Measurements from ENCODE around the gene PVRIG.
"Not testable (repeated sequence)": the region's sequence is repeated elsewhere in the genome, so short reads cannot be mapped to it uniquely, and the experiment has no call there.

PVRIG gene

DNA sequence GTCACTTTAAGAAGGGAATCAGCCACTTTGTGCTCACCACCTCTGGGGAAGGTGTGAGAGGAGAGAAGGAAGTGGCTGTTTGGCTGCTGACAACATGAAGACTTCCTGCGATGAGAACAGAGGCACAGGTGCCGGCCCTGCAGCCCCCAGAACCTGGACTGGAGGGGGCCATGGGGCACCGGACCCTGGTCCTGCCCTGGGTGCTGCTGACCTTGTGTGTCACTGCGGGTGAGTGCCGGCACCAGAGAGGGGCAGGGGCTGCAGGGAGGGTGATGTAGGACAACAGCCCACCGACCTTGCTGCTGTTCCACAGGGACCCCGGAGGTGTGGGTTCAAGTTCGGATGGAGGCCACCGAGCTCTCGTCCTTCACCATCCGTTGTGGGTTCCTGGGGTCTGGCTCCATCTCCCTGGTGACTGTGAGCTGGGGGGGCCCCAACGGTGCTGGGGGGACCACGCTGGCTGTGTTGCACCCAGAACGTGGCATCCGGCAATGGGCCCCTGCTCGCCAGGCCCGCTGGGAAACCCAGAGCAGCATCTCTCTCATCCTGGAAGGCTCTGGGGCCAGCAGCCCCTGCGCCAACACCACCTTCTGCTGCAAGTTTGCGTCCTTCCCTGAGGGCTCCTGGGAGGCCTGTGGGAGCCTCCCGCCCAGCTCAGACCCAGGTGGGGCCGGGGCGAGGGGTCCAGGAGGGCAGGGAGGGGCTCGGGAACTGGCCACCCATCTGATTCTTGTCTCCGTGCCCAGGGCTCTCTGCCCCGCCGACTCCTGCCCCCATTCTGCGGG lies at the start of gene PVRIG:
PVRIG (plus strand) TSS at position 149 of the 785 bp plus-strand sequence; CDS start at position 171, 22 bp downstream.
- DNase-seq (ENCODE audit: low read depth): not testable (repeated sequence)

DNA sequence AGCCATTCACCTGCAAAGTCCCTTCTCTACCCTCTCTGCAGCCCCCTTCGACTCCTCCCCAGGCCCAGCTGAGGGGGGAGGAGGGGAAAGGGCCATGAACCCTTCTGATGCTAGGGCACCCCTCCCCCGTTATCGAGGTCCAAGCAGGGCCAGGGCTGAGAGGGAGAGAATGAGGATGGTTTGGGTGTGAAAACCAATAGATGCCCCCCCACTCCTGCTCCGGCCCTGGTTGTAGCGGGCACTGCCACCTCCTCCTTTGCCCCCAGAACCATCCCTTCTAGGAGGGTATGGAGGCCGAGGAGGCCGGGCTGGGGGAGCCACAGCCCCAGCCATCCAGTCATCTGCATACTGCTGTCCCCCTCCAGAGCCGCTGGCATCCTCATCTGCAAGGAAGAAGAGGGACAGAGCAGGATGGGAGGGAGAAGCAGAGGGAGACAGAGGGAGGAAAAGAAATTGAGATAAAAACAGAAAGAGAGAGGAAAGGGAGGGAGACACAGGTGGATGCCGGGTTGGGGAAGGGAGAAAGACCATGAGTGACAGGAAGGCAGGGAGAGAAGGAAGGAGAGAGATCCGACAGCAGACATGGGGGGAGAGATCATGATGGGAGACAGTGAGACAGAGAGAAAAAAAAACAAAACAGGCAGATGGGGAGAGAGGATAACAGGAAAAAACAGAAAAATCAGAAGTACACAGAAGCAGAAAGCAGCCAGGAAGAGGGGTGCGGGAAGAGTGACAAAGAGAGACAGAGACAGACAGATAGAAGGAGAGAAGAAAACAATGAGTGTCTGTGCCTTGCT lies 49.5 kb upstream of the PVRIG start:
- DNase-seq (ENCODE audit: low read depth): no peak

DNA sequence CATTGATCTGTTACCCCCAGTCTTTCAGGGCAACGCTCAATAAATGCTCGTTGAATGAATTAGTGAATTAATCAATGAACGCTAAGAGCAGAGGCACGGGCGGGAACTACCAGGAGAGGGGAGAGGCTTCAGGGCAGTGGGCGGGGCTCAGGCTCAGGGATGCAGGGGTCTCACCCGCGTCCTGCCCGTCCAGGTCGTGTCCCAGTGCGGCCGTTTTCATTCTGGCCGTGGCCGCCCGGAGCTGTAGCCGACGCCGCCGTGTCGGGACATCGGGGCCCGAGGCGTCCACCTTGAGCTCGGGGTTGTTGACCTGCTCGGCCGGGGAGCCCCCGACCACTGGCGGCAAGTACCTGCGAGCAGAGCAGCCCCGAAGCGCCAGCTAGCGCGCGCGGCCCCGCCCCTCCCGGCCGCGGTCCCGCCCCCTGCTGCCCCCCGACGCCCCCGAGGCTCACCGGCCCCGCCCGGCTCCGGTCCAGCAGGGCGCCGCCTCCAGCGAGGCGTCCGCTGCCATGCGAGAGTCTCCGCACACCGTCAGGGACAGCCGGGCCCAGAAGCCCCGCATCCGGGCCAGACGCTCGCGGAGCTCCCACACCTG lies 48.6 kb upstream of the PVRIG start:
- DNase-seq (ENCODE audit: low read depth): no peak

DNA sequence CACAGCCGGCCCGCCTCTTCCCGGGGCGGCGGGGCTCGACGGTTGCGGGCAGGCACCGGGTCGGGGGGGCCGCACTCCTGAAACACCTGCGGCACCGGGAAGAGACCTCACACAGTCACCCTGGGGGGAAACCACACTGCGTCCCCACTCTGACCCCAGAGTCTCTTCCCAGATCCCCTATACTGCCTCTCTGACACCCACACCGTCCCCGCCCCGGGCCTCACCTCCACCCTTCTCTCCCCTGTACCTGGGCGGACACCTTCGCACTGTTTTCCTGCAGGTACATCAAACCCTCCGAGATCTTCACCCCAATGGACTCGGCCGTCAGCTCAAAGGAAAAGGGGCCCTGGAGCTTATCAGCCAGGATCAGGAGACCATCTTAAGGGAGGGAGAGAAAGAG lies 47.9 kb upstream of the PVRIG start:
- DNase-seq (ENCODE audit: low read depth): no peak

DNA sequence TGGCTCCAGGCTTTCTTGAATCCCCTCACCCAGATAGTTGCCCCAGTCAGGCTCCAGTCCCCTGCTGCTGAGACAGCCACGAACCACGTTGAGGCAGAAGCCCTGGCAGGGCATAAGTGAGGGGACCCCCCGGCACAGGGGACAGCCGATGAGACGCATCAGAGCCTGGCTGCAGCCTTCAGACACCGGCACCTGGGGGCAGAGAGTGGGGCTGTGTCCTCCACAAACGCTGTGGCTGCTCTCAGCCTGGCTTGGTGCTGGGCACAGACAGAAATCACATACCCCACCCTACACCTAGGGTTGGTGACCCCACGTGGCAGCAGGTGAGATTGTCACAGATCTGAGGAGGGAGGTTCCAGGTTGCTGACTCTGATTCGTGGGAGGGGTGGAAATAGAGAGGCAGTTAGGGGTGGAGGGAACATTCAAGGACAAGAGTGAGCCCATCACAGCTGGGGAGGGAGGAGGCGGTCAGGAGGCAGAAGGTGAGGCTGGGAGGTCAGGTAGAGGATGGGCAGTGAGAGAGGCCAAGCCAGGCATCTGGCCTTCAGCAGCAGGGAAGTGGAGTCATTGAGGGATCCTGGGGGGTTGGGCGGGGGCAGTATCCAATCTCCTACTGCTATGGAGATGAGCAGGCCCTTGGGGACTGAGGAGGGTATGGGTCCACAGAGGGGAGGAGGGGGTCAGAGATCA lies 45.8 kb upstream of the PVRIG start:
- no peak for DNase-seq (ENCODE audit: low read depth)

DNA sequence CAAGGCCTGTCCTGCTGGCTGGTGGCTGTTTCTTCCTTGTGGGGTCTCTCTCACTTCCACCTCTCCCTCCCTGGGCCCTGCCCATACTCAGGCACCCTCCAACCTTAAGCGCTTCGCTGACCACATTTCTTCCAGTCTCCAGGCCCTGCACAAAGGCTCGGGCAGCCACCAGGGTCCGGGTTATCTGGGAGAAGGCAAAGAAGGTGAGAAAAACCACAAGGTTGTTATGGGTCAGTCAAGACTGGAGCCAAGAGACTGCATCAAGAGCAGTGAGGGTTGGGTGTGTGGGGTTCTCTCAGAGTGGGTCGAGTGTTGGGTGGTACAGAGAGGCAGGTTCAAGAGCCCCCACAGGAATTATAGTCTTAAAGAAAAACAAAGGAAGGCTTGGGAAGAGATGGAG lies 45.2 kb upstream of the PVRIG start:
- no peak for DNase-seq (ENCODE audit: low read depth)

DNA sequence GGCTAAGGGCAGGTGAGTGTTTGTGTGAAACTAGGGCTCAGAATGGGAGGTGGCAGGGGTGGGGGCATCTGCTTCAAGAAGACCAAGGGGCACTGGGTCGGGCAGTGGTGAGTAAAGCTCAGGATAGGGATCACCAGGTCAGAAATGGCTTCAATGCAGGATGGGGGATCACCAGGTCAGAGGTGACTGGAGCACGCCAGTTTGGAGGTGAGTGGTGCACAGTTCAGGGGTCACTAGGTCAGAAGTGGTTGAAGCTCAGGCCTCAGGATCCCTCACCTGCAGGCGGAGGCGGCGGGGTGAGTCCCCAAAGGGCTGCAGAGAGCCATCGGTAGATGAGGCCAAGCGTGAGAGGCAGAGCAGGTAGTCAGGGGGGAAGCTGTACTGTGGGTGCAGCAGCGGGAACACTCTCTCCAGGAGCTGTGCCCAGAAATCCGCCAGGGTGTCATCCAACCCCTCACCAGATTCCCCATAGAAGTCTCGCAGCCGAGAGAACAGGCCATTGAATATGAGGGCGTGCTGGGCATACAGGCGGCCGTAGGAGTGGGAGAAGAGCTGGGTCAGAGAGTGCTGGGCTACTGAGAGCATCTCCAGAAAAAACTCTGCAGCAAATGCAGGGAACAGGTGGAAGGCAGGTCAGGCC lies 44.3 kb upstream of the PVRIG start:
- DNase-seq (ENCODE audit: low read depth): no peak

DNA sequence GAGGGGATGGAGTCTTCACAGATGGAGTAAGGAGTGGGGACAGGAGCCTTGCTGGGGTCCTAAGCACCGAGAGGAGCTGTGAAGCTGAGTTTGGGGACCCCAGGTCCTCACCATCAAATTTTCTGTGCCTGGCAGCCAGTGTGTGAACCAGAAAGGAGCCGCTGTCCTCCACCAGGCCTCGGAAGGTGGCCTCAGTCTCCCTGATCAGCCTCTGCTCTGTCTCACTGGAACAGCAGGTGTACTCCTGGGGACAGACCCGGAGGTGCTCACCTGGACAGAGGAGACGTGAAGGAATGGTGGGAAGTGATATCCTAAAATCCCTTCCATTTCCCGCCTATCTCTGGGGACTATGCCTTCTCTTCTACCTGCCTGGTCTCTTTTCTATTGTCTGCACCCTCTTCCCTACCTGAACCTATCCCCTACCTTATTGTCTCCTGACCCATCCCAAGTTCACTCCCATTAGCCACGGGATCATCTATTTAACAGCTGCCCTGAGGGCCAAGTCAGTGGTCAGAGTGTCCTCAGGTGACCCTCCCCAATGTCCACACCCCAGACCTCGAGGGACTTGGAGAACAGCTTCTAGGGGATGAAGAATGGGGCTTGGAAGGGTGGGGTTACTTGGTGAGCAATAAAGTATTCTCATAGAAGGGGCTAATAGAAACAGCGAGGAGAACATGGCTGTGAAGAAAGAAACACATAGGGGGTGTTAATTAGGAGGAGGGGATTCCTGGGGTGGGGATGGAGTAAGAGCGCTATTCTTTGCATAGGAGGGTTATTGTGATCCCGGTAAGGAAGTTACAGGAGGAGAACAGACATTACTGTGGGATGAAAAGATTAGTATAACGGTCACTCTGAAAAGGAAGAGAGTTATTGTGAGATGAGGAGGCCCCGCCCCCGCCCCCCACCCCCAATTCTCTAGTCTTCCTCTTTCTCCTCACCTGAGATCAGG lies 43.4 kb upstream of the PVRIG start:
- DNase-seq (ENCODE audit: low read depth): no peak

DNA sequence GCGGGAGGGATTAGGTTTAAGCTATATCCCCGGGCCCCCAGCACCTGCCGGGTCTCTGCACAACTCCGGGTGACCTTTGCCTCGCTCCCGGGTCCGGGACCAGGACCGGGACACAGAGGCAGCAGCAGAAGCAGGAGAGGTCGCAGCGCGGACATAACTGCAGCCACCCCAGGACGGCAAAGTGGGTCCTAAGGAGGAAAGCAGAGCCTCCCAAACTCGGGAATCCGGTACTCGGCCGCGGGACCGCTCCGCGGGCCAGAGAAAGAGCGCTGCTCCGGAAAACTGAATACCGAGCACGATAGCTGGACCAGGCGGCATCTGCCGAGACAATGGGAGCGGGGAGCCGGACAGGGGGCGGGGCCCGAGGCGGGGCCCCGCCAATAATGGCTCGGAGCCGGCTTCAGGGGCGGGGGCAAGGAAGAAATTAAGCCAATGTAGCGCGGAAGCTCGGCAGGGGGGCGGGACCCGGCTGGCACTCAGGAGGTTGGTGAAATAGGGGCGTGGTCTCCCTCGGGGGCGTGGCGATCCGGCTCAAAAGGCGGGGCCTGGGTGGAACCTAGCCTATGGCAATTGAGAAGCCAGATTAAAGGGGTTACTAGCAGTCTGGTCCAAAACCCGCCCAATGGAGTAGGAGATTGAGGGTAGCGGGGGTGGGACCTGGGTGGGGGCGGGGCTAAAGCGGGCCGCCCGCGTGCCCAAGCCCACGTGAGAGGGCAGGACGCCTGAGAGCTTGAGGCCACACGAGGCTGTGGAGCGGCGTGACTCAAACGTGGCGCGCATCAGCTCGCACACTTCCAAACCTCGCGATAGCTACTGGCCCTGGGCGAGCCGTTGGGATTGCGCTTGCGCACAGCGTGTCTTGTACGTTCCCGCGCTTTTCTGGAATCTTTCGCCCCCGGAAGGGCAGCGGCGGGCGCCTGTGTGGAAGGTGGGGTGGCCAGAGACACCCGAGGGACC lies 42.4 kb upstream of the PVRIG start, which contains the start of the genes GPC2 and STAG3:
GPC2 (minus strand) TSS at position 337 of the 957 bp plus-strand sequence; CDS start at position 155, 182 bp downstream.
STAG3 (plus strand) TSS at position 874 of the 957 bp plus-strand sequence. CDS start 2,639 bp downstream, outside the sequence.
- DNase-seq (ENCODE audit: low read depth): peak; percentile 90

DNA sequence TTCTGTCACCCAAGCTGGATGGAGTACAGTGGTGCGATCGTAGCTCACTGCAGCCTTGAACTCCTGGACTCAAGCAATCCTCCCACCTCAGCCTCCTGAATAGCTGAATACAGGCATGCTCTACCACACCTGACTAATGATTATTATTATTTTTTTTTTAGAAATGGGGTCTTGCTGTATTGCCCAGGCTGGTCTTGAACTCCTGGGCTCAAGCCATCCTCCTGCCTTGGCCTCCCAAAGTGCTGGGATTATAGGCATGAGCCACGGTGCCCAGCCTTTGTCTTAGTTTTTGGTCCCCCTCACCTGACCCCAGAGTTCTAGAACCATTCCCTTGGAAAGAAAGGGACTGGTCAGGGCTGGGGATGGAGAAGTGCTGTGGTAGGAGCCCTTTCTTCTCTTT lies 39.7 kb upstream of the PVRIG start:
- not testable (repeated sequence) for DNase-seq (ENCODE audit: low read depth)

DNA sequence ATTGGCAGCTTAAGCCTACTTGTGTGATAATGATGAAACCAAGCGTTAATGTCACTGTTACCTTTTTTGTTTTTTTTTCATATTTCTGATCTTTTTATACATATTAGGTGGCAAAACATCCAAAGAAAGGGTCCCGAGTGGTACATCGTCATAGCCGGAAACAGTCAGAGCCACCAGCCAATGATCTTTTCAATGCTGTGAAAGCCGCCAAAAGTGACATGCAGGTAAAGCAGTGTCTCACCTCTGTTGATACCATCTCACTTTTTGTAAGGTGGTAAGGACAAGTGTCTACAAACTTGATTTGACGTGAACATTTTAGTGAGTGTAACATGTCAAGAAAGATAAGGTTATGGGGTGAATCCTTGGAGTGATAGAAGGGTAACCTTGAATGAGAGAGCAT lies 37.1 kb upstream of the PVRIG start:
- not testable (repeated sequence) for DNase-seq (ENCODE audit: low read depth)

DNA sequence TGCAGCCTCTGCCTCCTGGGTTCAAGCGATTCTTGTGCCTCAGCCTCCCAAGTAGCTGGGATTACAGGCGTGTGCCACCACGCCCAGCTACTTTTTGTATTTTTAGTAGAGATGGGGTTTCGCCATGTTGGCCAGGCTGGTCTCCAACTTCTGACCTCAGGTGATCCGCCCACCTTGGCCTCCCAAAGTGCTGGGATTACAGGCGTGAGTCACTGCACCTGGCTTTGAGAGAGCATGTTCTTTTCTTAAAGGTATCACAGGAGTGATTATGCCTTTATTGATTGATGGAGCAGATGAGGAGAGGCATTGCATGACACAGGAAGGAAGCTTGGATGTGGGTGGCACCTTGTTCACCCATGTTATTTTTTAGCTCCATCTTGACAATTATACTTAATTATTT lies 36.7 kb upstream of the PVRIG start:
- DNase-seq (ENCODE audit: low read depth): not testable (repeated sequence)

DNA sequence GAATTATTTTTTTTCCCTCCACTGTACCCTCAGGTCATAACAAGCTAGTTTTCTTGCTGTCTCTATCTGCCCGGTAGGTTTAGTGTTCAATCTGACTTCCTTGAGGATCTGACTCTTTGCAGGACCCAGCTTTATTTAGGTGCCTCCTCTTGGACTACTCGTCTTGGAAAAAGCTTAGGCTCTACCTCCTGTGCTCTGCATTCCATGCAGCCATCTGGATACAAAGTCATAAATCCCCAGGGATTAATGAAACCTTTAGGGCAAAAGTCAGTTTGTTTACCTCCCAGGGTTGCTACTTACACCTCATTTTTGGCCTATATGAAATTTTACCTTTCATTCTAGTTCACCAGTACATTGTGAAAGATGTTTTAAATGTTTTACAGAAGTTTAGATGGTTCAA lies 34.0 kb upstream of the PVRIG start:
- no peak for DNase-seq (ENCODE audit: low read depth)

DNA sequence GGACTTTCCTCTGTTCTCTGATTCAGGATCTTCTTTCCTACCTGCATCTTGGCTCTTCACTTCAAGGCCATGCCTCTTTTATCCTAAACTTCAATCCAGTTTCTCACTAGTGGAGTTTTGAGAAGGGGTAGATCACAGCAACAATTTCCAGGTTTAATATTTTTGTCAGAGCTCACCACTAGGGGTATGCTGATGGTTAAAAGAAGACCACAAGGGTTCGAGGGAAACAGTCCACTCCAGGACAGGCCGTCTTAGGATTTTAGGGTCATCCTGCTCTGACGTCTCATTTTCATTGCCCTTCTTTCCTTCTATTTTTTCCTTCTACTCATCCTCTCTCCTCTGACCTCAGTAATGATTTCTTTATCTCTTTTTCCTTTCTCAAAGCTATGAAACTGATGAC lies 30.7 kb upstream of the PVRIG start:
- DNase-seq (ENCODE audit: low read depth): no peak

DNA sequence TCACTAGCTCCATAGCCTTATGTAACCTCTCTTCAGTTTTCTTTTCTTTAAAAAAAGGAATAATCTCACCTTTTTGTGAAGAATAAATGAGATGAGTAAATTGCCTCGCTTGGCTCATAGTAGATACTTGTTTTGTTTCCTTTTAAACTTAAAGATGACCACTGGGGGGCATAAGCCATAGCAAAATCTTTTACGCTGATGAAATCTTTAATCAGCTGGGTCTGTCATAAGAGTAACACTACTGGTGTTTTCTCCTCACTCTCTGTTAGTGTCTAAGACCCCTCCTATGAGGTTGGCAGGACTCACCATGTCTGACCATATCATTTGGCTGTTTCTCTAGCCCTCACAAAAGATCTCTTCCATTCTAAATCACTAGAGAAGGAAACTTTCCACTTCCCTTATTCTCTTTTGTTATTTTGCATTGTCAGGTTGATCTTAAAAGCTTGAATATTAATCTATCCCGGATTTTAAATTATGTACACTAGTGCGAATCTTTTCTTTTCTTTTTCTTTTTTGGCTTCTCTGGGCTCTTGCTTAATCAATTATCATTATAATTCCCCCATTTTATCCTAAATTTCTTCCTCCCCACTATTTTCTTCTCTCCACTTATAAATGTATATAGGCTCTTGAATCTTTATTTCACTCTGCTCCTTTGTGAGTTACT lies 29.6 kb upstream of the PVRIG start:
- no peak for DNase-seq (ENCODE audit: low read depth)

DNA sequence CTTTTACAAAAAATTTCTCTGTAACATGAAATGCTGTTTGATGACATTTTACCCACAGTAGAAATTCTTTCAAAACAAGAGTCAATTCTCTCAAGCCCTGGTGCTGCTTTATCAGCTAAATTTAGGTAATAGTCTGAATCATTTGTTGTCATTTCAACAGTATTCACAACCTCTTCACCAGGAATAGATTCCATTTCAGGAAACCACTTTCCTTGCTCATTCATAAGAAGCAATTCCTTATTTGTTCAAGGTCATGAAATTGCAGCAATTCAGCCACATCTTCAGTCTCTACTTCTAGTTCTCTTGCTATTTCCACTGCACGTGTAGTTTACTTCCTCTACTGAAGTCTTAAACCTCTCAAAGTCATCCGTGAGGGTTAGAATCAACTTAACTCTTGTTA lies 28.0 kb upstream of the PVRIG start:
- DNase-seq (ENCODE audit: low read depth): no peak

DNA sequence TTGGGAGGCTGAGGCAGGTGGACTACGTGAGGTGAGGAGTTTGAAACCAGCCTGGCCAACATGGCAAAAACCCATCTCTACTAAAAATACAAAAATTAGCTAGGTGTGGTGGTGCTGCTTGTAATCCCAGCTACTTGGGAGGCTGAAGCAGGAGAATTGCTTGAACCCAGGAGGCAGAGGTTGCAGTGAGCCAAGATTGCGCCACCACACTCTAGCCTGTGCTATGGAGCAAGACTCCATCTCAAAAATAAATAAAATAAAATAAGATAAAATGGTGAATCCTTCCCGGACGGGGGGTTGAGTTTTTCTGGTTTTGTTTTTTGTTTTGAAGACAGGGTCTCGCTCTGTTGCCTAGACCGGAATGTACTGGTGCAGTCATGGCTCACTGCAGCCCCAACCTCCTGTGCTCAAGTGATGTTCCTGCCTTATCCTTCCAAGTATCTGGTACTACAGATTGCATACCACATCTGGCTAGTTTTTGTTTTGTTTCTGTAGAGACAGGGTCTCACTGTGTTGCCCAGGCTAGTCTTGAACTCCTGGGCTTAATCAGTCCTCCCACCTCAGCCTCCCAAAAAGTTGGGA lies 27.4 kb upstream of the PVRIG start:
- DNase-seq (ENCODE audit: low read depth): not testable (repeated sequence)

DNA sequence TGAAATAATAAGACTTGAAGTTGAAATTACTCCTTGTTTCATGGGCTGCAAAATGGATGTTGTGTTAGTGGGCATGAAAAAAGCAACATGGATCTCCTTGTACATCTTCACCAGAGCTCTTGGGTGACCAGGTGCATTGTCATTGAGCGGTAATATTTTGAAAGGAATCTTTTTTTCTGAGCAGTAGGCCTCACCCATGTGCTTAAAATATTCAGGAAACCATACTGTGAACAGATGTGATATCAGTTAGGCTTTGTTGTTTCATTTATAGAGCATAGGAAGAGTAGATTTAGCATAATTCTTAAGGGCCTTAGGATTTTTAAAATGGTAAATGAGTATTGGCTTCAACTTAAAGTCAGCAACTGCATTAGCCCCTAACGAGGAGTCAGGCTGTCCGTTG lies 26.8 kb upstream of the PVRIG start:
- DNase-seq (ENCODE audit: low read depth): no peak
